GM19099 (cell line): Measurements from ENCODE around the gene SLC1A4.
A peak's percentile ranks its signal among the peaks of the same experiment; 100 is the strongest.

Source experiments
- POLR2A ChIP-seq: IDR thresholded peaks from 3 replicates; pipeline ENCODE4 v1.6.1; 2011; ENCODE audit warnings: low read depth; ENCODE audit not compliant: insufficient read length; ENCODE audit errors: extremely low read depth

The SLC1A4 gene

GRCh38 chr2:64989126-64989981, at the start of gene SLC1A4:
Gene SLC1A4 (plus strand): TSS chr2:64989399. CDS start chr2:64989644, 245 bp downstream.
- TF ChIP-seq POLR2A: peak; percentile 73

GRCh38 chr2:64941143-64941542, 48.1 kb upstream of the SLC1A4 start:
- TF ChIP-seq POLR2A: no peak

- TF ChIP-seq POLR2A: no peak
Measured at GRCh38 chr2:64941801-64942200, 47.4 kb upstream of the SLC1A4 start.

- TF ChIP-seq POLR2A: no peak
Measured at GRCh38 chr2:64942693-64943092, 46.5 kb upstream of the SLC1A4 start.

- no peak for TF ChIP-seq POLR2A
Measured at GRCh38 chr2:64943387-64944150, 45.6 kb upstream of the SLC1A4 start.

GRCh38 chr2:64944484-64944883, 44.7 kb upstream of the SLC1A4 start:
- no peak for TF ChIP-seq POLR2A

- peak; percentile 85 for TF ChIP-seq POLR2A
Measured at GRCh38 chr2:64945973-64946768, 43.0 kb upstream of the SLC1A4 start.

- TF ChIP-seq POLR2A: no peak
Measured at GRCh38 chr2:64946769-64947247, 42.4 kb upstream of the SLC1A4 start.

GRCh38 chr2:64947885-64948284, 41.3 kb upstream of the SLC1A4 start:
- no peak for TF ChIP-seq POLR2A

- TF ChIP-seq POLR2A: no peak
Measured at GRCh38 chr2:64950226-64951160, 38.7 kb upstream of the SLC1A4 start.

- TF ChIP-seq POLR2A: no peak
Measured at GRCh38 chr2:64951306-64951953, 37.8 kb upstream of the SLC1A4 start.

GRCh38 chr2:64952096-64952495, 37.1 kb upstream of the SLC1A4 start:
- no peak for TF ChIP-seq POLR2A
